ENCODE data around the gene TBX10.
"Not testable (repeated sequence)": the region's sequence is repeated elsewhere in the genome, so short reads cannot be mapped to it uniquely, and the experiment has no call there.

TBX10 gene

GRCh38 chr11:67596753-67597300, 42.7 kb downstream of the TBX10 start:
- FAIRE-seq: no peak

GRCh38 chr11:67594480-67594879, 45.1 kb downstream of the TBX10 start:
- FAIRE-seq: no peak

- no peak for FAIRE-seq
Measured at GRCh38 chr11:67593565-67593905, 46.0 kb downstream of the TBX10 start.

- FAIRE-seq: no peak
Measured at GRCh38 chr11:67592880-67593564, 46.5 kb downstream of the TBX10 start.

GRCh38 chr11:67588899-67589415, 50.6 kb downstream of the TBX10 start:
- FAIRE-seq: not testable (repeated sequence)

GRCh38 chr11:67588136-67588503, 51.4 kb downstream of the TBX10 start:
- FAIRE-seq: no peak

- FAIRE-seq: no peak
Measured at GRCh38 chr11:67586568-67587250, 52.9 kb downstream of the TBX10 start.

- FAIRE-seq: no peak
Measured at GRCh38 chr11:67585911-67586310, 53.7 kb downstream of the TBX10 start.

GRCh38 chr11:67584881-67585873, 54.4 kb downstream of the TBX10 start:
- FAIRE-seq: no peak

- FAIRE-seq: no peak
Measured at GRCh38 chr11:67584205-67584880, 55.2 kb downstream of the TBX10 start.

- FAIRE-seq: no peak
Measured at GRCh38 chr11:67583247-67584204, 56.0 kb downstream of the TBX10 start, which contains the start of gene GSTP1. Gene GSTP1 (plus strand): TSS chr11:67583812. CDS start chr11:67583844, 32 bp downstream.

GRCh38 chr11:67582011-67582410, 57.6 kb downstream of the TBX10 start:
- no peak for FAIRE-seq

- FAIRE-seq: no peak
Measured at GRCh38 chr11:67581469-67581868, 58.1 kb downstream of the TBX10 start.
